GM12891 (cell line): ENCODE results near the gene ARHGAP19.

Experiments
- PAX5 ChIP-seq: IDR thresholded peaks from 2 replicates; pipeline ENCODE4 v1.6.1; 2011; ENCODE audit warnings: low read length, moderate library complexity, mild to moderate bottlenecking; ENCODE audit not compliant: insufficient read depth, severe bottlenecking
- POLR2A ChIP-seq: IDR thresholded peaks from 2 replicates; pipeline ENCODE4 v1.6.1; 2011; ENCODE audit warnings: low read depth, low read length, control low read depth
- POLR2AphosphoS5 ChIP-seq: IDR thresholded peaks from 2 replicates; pipeline ENCODE4 v1.6.1; 2011; ENCODE audit warnings: low read depth, low read length, control low read depth
- POU2F2 ChIP-seq: IDR thresholded peaks from 2 replicates; pipeline ENCODE4 v1.6.1; 2011; ENCODE audit warnings: low read depth, mild to moderate bottlenecking, control low read depth, low read length, moderate library complexity
- SPI1 ChIP-seq: IDR thresholded peaks from 2 replicates; pipeline ENCODE4 v1.6.1; 2011; ENCODE audit warnings: low read depth, low read length, control low read depth
- TAF1 ChIP-seq: IDR thresholded peaks from 2 replicates; pipeline ENCODE4 v1.6.1; 2011; ENCODE audit warnings: low read depth, low read length, control low read depth

DNA sequence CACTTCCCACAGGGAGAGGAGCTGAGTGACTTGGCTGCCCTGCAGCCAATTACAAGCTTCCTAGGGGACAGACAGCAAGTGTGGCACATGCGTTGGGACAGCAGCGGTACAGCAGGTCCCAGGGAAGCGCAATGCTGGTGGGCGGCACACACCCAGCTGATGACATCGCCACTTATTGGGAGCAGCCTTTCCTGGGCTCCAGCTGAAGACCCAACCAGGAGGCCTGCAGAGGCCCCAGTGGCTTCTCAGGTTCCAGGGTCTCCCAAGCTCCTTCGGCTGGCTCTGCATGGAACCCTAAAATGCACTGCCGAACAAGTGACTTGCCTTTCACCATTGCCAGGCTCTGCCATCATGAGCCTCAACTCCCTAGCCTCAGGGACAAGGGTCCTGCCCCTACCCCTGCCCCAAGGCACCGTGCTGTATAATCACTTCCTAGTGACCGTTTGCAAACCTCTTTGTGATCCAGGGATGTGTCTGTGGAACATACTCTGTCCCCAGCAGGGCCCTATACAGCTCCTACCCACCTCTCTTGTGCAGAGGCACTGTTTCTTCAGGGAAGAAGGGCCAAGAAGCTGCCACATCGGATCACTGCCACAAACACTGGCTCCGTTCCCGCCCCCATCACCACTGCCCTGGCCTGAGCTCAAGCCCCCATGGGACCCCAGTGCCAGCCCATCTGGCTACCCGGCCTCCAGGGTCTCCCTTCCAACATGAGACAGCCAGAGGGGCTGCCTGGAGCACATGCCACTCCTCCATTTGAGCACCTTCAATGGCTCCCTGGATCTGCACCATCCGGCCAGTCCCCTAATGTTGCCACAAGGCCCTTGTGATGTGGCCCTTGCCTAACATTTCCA is 87.4 kb downstream of the ARHGAP19 start:
- TF ChIP-seq POLR2A (no peak), TAF1 (no peak), POLR2AphosphoS5 (no peak), SPI1 (no peak), POU2F2 (no peak), PAX5 (no peak)
